Hypothalamus (tissue), 51 donors: ENCODE results near the gene ARHGAP8.
A peak's percentile ranks its signal among the peaks of the same experiment; 100 is the strongest.

Source experiments
- DNase-seq, 51 donors: peaks; one replicate each; lab custom pipeline; 2025; lab: John Stamatoyannopoulos, UW

Gene ARHGAP8

GRCh38 chr22:44752285-44753188, at the start of gene ARHGAP8:
Gene ARHGAP8 (plus strand): TSS chr22:44752575. CDS start chr22:44786528, 33,953 bp downstream.
- no peak for DNase-seq

- DNase-seq = no peak
These were observed 49.0 kb upstream of the ARHGAP8 start for GRCh38 chr22:44703255-44703870.

DNA sequence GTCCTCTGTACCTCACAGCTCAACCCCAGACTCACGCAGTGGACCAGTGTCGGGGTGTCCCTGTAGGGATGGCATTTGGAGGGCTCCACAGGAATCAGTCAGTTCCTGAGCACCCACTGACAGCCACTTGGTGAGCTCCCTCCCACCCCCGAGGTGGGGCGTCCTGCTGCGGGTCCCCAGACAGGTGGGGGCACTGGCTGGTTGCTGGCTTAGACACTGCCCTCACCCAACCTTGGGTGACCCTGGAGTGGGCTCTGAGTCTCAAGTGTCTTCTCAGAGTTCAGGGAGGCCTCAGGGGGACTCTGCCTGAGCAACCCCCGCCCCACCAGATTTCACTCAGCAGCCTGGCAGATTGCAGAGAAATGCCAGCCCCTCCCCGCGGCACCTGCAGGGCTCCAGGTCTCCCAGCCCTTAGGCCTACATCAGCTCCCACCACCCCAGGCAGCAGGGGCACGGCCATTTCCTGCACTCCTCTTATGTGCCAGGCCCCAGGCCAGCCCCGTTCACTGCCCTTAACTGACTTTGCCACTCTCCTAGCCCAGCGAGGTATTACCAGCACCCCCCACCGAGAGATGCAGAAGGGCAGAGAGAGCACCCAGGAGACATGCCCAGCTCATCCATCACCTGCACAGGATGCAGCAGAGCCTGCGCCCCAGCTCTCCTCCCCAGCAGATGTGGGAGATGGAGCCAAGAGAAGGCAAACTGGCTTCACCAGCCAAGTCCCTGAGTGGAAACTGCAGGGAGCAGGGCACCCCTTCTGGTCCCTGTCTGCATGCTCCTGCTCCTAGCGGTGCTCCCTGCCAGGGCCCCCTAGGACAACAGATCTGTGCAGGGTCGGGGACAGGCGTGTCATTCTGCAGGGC, 48.0 kb upstream of the ARHGAP8 start:
- no peak for DNase-seq

DNA sequence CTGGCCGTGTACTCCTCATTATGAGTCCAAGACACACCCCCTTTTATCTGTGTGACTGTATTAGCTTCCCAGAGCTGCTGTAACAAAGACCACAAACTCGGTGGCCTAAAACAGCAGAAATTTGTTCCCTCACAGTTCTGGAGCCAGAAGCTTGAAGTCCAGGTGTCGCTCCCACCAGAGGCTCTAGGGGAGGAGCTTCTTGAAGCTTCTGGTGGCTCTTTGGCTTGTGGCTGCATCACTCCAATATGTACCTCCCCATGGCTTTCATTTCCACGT, 47.4 kb upstream of the ARHGAP8 start:
- DNase-seq = no peak

GRCh38 chr22:44706488-44706887, 45.9 kb upstream of the ARHGAP8 start:
- DNase-seq = no peak

GRCh38 chr22:44707178-44707577, 45.2 kb upstream of the ARHGAP8 start:
- DNase-seq = no peak

- no peak for DNase-seq
These were observed 44.6 kb upstream of the ARHGAP8 start for GRCh38 chr22:44707752-44708151.

DNA sequence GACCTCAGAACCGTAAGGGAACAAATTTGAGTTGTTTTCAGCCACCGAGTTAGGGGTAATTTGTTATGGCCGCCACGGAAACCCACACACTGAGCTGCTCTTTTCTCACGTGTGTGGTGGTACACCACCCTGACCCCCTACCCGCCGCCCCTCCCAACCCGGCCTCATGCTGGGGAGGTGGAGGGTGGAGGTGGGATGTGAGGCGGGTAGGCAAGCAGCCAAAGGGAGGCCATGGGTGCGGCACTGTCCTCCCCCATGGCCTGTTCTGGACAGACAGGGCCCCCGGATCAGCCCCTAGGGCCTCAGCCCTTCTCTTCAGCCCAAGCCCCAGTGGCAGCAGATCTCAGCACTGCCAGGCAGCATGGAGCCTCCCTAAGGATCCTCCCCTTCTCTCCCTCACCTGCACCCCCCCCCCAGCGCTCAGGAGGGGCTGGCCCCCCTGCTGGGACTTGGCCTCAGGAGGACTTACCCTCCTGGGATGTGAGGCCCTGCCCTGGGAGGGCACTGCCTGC, 42.4 kb upstream of the ARHGAP8 start:
- no peak for DNase-seq

DNA sequence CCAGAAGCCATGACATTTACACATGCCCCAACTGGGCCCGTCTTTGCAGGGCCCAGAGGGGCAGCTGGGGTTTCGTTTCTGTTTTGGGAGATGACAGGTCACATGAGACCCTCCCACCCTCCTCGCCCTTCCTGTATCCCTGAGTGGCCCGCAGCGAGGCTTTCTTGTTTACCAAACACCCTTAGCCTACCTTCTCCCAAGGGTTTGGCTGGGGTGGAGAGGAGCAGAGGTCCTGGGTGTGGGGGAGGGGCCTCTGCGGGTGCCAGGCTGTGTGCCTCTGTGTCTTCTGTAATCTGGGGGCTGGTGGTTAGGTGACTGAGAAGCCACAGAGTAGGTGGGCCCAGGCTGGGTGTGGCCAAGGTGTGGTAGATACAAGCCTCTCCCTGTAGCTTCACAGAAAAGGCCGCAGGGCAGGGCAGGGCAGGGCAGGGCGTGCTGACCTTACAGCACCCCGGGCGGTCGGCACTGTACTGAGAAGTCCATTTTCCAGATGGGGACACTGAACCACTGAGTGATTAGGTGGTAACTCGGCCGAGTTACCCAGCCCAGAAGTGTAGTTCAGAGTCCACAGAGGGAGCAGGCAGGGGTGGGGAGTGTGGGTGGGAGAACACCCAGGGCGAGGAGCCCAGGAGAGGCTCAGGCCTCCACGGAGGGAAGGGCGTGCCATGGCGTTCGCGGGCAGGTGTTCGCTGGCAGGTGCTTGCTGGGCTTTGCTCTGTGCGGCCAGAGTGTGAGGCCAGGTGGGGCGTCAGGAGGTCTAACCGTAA, 41.7 kb upstream of the ARHGAP8 start:
- DNase-seq = no peak

DNA sequence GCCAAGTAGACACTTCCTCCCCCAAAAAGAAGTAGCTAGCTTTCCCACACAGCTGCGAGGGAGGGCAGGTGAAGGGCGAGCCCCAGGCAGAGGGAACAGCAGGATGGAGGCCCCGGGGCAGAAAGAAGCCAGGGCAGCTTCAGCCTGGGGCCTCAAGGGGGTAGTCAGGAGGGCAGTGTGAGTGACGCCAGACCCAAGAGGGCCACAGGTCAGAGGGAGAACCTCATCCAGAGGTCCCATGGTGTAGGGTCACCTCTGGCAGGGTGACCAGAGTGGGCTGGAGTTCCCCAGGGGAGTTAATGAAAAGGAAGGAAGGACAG, 41.2 kb upstream of the ARHGAP8 start:
- DNase-seq = no peak

DNA sequence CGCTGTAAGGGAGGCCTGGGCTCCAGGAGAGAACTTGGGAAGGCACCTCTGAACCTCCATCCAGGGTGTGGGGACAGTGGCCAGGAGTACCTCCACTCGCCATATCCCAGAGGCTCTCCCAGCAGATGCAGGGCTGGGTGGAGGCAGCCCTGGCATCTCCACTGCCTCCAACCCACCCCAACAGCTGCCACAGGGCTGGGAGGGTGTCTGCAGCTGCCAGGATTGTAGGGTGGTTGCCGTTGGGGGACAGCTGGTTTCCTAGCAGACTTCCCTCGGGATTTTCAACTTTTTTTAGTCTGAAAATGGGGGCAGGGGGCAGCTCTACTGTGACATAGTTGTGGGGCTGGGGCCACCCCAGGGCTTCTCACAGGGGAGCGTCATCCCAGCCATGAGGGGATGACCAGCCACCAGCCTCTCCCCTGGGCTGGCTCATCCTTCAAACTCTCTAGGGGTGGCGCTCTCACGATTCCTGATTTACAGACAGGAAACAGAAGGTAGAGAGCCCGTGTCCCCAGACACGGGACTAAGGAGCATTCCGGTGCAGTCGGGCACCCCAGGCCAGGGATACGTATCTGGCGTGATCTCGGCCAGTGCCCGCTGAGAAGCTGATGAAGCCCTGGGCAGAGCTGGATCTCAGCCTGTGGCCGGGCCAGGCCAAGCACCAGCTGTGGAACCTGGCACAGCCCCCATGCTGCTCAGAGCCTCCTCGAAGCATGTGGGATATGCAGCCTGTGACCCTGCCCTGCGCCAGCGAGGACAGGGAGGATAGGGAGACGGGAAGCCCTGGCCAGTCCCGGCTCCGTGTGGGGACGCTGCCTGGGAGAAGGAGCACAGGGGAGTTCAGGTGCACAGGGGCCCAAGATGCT, 40.5 kb upstream of the ARHGAP8 start:
- DNase-seq = peak in 10 of 51 donors; percentile 13 to 58 (median 28)

DNA sequence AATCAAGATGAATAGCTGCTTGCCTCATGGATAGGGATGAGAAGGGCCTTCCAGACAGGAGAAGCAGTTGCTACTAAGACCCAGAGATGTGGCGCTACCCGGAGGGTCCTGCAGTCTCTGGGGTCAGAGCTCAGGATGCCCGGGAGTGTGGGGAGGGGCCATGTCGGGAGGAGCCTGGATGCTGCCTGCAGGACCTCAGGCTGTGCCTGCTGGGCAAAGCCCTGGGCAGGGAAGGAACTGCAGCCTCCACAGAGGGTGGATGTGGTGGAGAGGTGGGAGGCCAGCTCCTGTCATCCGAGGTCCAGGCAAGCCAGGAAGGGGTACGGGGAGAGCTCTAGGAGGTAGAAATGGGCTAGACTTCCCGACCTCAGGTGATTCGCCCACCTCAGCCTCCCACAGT, 39.4 kb upstream of the ARHGAP8 start:
- DNase-seq = no peak

DNA sequence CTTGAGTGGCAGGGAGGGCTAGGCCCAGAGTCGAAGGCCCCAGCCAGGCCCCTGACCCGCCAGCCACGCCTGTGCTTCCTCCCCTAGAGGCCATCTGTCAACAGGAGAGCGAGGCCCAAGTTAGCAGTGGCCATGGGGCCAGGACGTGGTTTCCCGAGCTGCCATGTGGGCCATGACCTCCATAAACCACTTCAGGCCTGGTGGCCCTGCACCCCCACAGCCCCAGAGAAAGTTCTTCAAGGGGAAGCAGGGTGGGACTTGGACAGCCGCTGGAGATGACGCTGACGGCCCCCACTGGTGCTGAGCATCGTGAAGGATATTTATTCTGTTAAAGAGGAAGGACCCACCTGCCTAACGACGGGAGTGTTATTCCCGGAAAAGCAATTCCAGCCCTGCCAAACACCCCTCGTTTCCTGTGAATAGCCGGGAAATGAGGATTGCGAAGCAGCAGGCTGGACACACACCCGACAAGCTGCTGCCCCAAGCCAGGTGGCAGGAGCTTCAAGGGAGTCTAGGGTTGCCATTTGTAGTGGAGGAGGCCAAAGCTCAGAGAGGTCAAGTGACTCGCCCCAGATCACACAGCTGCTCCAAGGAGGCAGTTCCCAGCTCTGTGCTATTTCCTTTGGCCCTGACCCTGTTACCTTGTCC, 37.5 kb upstream of the ARHGAP8 start:
- DNase-seq = no peak

- DNase-seq = no peak
These were observed 34.0 kb upstream of the ARHGAP8 start for GRCh38 chr22:44718418-44718817.

DNA sequence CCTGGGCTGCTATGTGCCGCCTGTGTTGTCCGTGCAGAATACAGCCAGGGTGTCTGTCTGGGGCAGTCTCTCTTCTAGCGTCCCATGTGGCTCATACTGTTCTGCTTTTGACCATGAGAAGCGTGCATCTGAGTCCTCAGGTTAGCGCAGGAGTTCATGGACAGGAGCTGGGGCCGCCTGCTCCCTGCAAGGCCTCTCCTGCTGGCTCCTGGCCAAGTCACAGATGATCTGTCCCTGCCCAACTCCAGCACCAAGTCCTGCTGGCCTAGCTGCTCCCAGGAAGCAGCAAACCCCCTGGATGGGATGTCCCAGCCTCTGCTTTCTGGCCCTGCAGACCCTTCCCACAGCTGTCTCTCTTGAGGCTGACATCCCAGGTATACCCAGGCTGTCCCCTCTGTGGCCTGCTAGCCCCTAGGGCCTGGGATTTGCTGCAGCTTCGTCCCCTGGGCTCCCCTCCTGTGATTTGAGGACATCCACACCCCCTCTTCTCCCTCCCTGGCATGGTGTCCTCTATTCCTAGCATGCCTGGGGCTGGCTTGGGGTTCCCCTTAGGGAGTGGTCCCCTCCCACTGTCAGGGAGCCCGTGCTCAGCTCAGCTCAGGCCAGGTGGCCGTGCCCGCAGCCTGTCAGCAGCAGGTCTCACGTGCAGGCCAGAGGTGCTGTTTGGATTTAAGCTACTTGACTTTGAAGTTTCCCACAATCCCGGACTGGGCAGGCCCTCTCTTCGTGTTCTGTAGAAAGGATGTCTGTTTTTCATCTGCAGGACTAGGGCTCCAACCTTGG, 32.6 kb upstream of the ARHGAP8 start:
- peak in 1 of 51 donors; percentile 12 for DNase-seq

GRCh38 chr22:44721213-44721612, 31.2 kb upstream of the ARHGAP8 start:
- no peak for DNase-seq

DNA sequence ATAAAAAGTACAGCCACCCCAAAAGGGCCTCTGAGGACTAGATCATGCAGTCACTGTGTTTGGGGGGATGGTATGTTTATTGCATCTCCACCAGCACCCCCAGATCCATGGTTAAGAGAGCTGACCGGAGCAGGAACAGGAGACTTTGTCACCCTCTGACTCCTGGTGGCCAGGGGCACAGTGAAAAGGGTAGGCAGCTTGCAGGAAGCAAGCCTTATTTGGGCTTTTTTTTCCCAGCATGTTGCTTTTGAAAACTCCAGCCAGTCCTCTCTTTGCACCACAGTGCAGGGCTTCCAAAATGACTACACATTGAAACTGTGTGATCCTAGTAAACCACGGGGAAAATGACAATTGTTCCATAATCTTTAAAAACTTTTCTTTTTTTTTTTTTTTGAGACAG, 29.8 kb upstream of the ARHGAP8 start:
- no peak for DNase-seq

DNA sequence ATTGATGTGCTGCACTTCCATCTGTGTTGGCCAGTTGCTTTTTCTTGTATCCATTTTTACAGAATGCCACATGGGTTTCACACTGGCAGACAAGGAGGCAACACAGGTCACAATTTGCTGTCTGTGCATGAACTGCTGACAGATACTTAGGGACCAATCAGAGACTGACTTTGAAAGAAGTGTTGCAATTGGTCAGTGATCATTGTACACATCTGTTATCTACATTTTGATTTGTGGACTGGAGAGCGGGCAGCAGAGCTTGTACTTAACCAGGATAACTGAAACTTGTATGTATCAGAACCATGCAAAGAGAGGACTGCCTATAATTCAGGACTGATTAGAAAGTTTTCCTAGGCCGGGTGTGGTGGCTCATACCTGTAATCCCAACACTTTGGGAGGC, 28.6 kb upstream of the ARHGAP8 start:
- DNase-seq = no peak
